ENCODE data around the gene CASP7. TPM values are rescaled to one million over a fixed set of nuclear protein-coding genes. Genes with fewer than 3 reads are reported as not detected.

The CASP7 gene
- total RNA-seq, 1 experiment from 2014 or later = 4.7 TPM

DNA sequence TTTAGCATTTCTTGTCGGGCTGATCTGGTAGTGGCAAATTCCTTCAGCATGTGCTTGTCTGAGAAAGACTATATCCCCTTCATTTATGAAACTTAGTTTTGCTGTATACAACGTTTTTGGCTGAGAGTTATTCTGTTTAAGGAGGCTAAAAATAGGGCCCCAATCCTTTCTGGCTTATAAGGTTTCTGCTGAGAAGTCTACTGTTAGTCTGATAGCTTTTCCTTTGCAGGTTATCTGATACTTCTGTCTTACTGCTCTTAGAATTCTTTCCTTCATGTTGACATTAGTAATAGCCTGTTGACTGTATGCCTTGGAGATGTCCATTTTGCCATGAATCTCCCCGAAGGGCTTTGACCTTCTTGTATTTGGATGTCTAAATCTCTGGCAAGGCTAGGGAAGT lies 9.9 kb downstream of the CASP7 start:
- no peak overlapping the region for H2BK12ac ChIP-seq (ENCODE audit: insufficient read length, low read depth, low read length)
- no peak overlapping the region for H3K23ac ChIP-seq (ENCODE audit: insufficient read length, low read depth, low read length)
- no peak overlapping the region for H4K8ac ChIP-seq (replicated peaks; ENCODE audit: insufficient read length, low read depth, low read length)
- Mint-ChIP-seq H3K27ac (no peak overlapping the region), H3K4me3 (no peak overlapping the region), H3K9me3 (peaks cover 21 to 23% of the 10 kb centered on the region in 2 experiments), H3K36me3 (ENCODE audit: insufficient read depth in 1 of 3, low read depth in 3 of 3) (peaks cover 15 to 30% (median 23%) of the 10 kb centered on the region in 3 experiments), H3K27me3 (ENCODE audit: low read depth) (no peaks in the 10 kb centered on the region; the same call in 1 of the 2 replicates), H3K4me1 (peaks cover 21 to 36% of the 10 kb centered on the region in 2 experiments)
- H2AFZ ChIP-seq (ENCODE audit: low read length) = no peak overlapping the region
- no peak for DNase-seq
- H4K20me1 ChIP-seq (ENCODE audit: control insufficient read depth, insufficient read depth, insufficient read length) = no peaks in the 10 kb centered on the region
- H3K23me2 ChIP-seq (ENCODE audit: insufficient read length, low read depth, low read length, poor library complexity, severe bottlenecking) = no peaks in the 10 kb centered on the region
- H2BK15ac ChIP-seq (ENCODE audit: low read depth, low read length) = no peak overlapping the region
- no peak overlapping the region for H4K5ac ChIP-seq (ENCODE audit: insufficient read length, low read depth, low read length)
- no CpG with 5 or more reads among the region's 3 CpGs for WGBS (ENCODE audit: extremely low coverage, insufficient read length, low lambda C conversion rate)
- H3K4me1 ChIP-seq (ENCODE audit: insufficient read depth, low read length) = no peaks in the 10 kb centered on the region; the same call in 1 of the 2 replicates
- no peak overlapping the region for H2BK120ac ChIP-seq (ENCODE audit: low read depth, low read length, poor library complexity, severe bottlenecking)
- H2BK20ac ChIP-seq (ENCODE audit: low read depth, low read length, poor library complexity, severe bottlenecking) = no peak overlapping the region
- H3K56ac ChIP-seq (ENCODE audit: insufficient read length, low read depth, low read length) = no peak overlapping the region
- no peak overlapping the region for H3K9ac ChIP-seq (ENCODE audit: extremely low read depth, insufficient read length, low read length)
- H3T11ph ChIP-seq (ENCODE audit: low read length) = no peak overlapping the region
- TF ChIP-seq, protein P1, sequence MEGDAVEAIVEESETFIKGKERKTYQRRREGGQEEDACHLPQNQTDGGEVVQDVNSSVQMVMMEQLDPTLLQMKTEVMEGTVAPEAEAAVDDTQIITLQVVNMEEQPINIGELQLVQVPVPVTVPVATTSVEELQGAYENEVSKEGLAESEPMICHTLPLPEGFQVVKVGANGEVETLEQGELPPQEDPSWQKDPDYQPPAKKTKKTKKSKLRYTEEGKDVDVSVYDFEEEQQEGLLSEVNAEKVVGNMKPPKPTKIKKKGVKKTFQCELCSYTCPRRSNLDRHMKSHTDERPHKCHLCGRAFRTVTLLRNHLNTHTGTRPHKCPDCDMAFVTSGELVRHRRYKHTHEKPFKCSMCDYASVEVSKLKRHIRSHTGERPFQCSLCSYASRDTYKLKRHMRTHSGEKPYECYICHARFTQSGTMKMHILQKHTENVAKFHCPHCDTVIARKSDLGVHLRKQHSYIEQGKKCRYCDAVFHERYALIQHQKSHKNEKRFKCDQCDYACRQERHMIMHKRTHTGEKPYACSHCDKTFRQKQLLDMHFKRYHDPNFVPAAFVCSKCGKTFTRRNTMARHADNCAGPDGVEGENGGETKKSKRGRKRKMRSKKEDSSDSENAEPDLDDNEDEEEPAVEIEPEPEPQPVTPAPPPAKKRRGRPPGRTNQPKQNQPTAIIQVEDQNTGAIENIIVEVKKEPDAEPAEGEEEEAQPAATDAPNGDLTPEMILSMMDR (conservative IDR thresholded peaks at IDR 0.05) = no peak
- no peak overlapping the region for H3K4ac ChIP-seq (ENCODE audit: low read depth, low read length)
- no peak overlapping the region for H2BK5ac ChIP-seq (ENCODE audit: insufficient read length, low read length)
- no peak overlapping the region for H3K4me2 ChIP-seq (ENCODE audit: insufficient read depth, insufficient read length, low read length)
- no peak overlapping the region for H3K27ac ChIP-seq (ENCODE audit: insufficient read length, low read depth, low read length)
- H4K91ac ChIP-seq (ENCODE audit: insufficient read length, low read depth, low read length) = no peak overlapping the region
- H3K18ac ChIP-seq (ENCODE audit: insufficient read length, low read depth, low read length) = no peak overlapping the region
- H3K27me3 ChIP-seq (ENCODE audit: insufficient read depth, low read length) = no peaks in the 10 kb centered on the region
- no peak overlapping the region for H2AK5ac ChIP-seq (ENCODE audit: insufficient read length, low read length)
- H3K79me1 ChIP-seq (ENCODE audit: insufficient read depth, low read depth, low read length, poor library complexity, severe bottlenecking) = no peaks in the 10 kb centered on the region
- no peaks in the 10 kb centered on the region for H3K9me3 ChIP-seq (ENCODE audit: control insufficient read depth, low read depth, low read length)
- H3K14ac ChIP-seq (ENCODE audit: insufficient read depth, low read length) = no peak overlapping the region
- H3K79me2 ChIP-seq (ENCODE audit: insufficient read depth, low read length) = no peaks in the 10 kb centered on the region

Measured in H9 (cell line).